NOMO-1 treated with DMSO at 0.1 percent for 48 hours (cell line): ENCODE results near the gene GMPR2.
"Not testable (repeated sequence)": the region's sequence is repeated elsewhere in the genome, so short reads cannot be mapped to it uniquely, and the experiment has no call there.

Source experiments
- DNase-seq: peaks from one replicate; lab custom pipeline; 2025; ENCODE audit not compliant: unreplicated experiment; lab: John Stamatoyannopoulos, UW

GMPR2 gene

GRCh38 chr14:24228902-24229301 is 3.8 kb upstream of the GMPR2 start:
- no peak for DNase-seq

GRCh38 chr14:24231263-24232120 is 1.2 kb upstream of the GMPR2 start:
- no peak for DNase-seq

- peak; percentile 98 for DNase-seq
Observed at GRCh38 chr14:24232121-24232644, 546 bp upstream of the GMPR2 start, which contains the start of gene NEDD8. Gene NEDD8, minus strand, starts transcription at chr14:24232367. Its CDS starts 100 bp downstream, at chr14:24232267.

- DNase-seq: no peak
Observed at GRCh38 chr14:24233538-24233866, 773 bp downstream of the GMPR2 start.

- no peak for DNase-seq
Observed at GRCh38 chr14:24234095-24235005, 1.6 kb downstream of the GMPR2 start.

GRCh38 chr14:24235804-24236688 is 3.3 kb downstream of the GMPR2 start:
- DNase-seq: no peak

GRCh38 chr14:24236689-24237462 is 4.1 kb downstream of the GMPR2 start:
- no peak for DNase-seq

GRCh38 chr14:24237463-24237955 is 4.8 kb downstream of the GMPR2 start:
- DNase-seq: no peak

- no peak for DNase-seq
Observed at GRCh38 chr14:24238123-24238522, 5.4 kb downstream of the GMPR2 start.

- no peak for DNase-seq
Observed at GRCh38 chr14:24238527-24239037, 5.9 kb downstream of the GMPR2 start.

GRCh38 chr14:24240110-24240918 is 7.6 kb downstream of the GMPR2 start:
- DNase-seq: no peak

GRCh38 chr14:24241829-24242443 is 9.2 kb downstream of the GMPR2 start:
- peak; percentile 97 for DNase-seq

- peak; percentile 65 for DNase-seq
Observed at GRCh38 chr14:24243336-24243836, 10.7 kb downstream of the GMPR2 start.

- not testable (repeated sequence) for DNase-seq
Observed at GRCh38 chr14:24245350-24245749, 12.6 kb downstream of the GMPR2 start.

- DNase-seq: peak; percentile 43
Observed at GRCh38 chr14:24246765-24247212, 14.1 kb downstream of the GMPR2 start.

GRCh38 chr14:24247422-24247821 is 14.7 kb downstream of the GMPR2 start:
- no peak for DNase-seq

- DNase-seq: no peak
Observed at GRCh38 chr14:24249230-24250021, 16.7 kb downstream of the GMPR2 start.
